Subcutaneous abdominal adipose tissue (tissue), 5 donors: ENCODE measurements around the gene SNCAIP.

Source experiments
- H3K27ac ChIP-seq: one replicate; pipeline ENCODE4 v1.7.0; 2013; ENCODE audit warnings: low read depth, mild to moderate bottlenecking, inconsistent platforms, low read length, moderate library complexity
- H3K27me3 ChIP-seq, 5 donors: one replicate each; pipeline ENCODE4 v1.7.0; 2013; ENCODE audit warnings: low read length in 5 of 5, inconsistent platforms in 1 of 5; ENCODE audit not compliant: control insufficient read depth in 5 of 5, insufficient read depth in 4 of 5
- H3K36me3 ChIP-seq, 5 donors: one replicate each; pipeline ENCODE4 v1.7.0; 2013; ENCODE audit warnings: low read length in 5 of 5; ENCODE audit not compliant: control insufficient read depth in 5 of 5, insufficient read depth in 5 of 5
- H3K4me1 ChIP-seq, 5 donors: one replicate each; pipeline ENCODE4 v1.7.0; 2013; ENCODE audit warnings: low read length in 5 of 5, mild to moderate bottlenecking in 3 of 5, moderate library complexity in 1 of 5; ENCODE audit not compliant: control insufficient read depth in 5 of 5, insufficient read depth in 5 of 5
- H3K4me3 ChIP-seq, 5 donors: one replicate each; pipeline ENCODE4 v1.7.0; 2013; ENCODE audit warnings: low read length in 5 of 5, low read depth in 1 of 5
- H3K9ac ChIP-seq, 5 donors: one replicate each; pipeline ENCODE4 v1.7.0; 2013; ENCODE audit warnings: low read length in 5 of 5, mild to moderate bottlenecking in 4 of 5, moderate library complexity in 3 of 5
- H3K9me3 ChIP-seq, 5 donors: one replicate each; pipeline ENCODE4 v1.7.0; 2013; ENCODE audit warnings: low read length in 5 of 5; ENCODE audit not compliant: control insufficient read depth in 5 of 5
- donor health status: healthy.
- donor health status: healthy.
- donor health status: healthy.
- donor health status: healthy.
- donor health status: healthy.

SNCAIP gene

DNA sequence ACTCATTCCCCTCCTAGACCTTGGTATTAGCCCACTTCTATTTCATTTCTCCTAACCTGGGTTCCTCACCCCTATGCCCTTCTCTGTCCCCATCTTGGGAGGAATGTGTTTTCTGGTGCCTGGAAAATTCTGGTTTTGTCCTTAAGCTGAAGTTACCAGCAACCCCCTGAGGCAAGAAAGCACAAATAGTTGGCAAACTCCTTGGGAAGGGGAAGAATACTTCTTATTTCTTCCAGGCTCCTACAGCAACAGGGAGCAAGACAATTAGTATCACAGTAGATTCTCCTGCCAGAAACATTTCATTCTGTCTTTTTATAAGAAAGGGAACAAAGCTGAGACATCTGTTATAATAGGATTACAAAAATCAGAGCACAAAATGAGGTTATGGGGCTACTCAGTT is 142.5 kb downstream of the SNCAIP start:
- peaks cover 0 to 11% (median 8%) of the 10 kb centered on the region in 5 donors for H3K36me3 ChIP-seq
- no peak overlapping the region for H3K27ac ChIP-seq
- H3K4me3 ChIP-seq: no peak overlapping the region
- no peak overlapping the region for H3K9ac ChIP-seq
- no peaks in the 10 kb centered on the region for H3K9me3 ChIP-seq
- H3K27me3 ChIP-seq: no peaks in the 10 kb centered on the region
- peaks cover 0 to 10% (median 5%) of the 10 kb centered on the region in 5 donors for H3K4me1 ChIP-seq

DNA sequence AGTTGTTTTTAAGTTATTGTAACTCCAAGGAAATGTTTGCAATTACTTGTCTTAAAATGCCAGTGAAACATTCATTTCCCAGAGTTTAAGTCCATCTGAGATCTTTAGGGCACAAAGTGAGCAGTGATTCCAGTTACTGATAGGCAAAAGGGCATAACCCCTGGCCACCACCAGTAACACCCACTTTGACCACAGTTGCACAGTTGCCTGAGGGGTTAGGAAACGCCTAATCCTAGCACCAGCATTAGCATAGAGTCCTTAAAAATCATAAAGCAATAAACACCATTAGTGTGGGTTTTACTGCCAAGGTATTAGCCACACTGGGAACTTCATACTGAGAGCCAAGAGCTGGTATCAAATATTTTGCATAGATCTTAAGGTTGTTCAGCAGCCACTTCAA is 143.9 kb downstream of the SNCAIP start:
- H3K4me1 ChIP-seq: peaks cover 0 to 10% (median 5%) of the 10 kb centered on the region in 5 donors
- H3K4me3 ChIP-seq: no peak overlapping the region
- no peak overlapping the region for H3K27ac ChIP-seq
- H3K9me3 ChIP-seq: no peaks in the 10 kb centered on the region
- no peak overlapping the region for H3K9ac ChIP-seq
- H3K27me3 ChIP-seq: no peaks in the 10 kb centered on the region
- H3K36me3 ChIP-seq: peaks cover 0 to 5% (median 1%) of the 10 kb centered on the region in 5 donors

DNA sequence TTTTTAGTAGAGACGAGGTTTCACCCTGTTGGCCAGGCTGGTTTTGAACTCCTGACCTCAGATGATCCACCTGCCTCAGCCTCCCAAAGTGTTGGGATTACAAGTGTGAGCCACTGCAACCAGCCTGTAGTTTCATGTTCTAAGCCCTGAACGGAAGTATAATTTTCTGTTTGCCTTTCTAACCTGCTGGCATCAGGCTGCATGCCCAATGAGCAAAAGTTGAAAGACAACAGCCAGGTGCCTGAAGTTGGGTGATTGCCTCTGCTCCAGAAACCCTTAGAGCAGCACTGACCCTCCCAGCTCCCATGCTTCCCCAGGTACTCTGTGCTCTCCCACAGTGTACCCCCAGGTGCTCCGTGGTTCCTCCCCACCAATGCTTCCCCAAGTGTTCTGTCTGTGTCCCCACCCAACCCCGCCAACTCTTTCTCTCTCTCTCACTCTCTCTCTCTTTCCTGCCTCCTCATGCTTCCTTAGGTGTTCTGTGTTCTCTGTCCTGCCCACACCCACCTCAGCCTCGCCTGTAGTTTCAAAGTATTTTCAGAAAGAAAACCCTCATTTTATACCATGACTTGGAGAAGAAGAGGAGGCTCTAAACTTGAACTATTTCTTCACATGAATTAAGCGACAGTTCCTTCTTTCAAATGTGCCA is 145.3 kb downstream of the SNCAIP start:
- no peaks in the 10 kb centered on the region for H3K27me3 ChIP-seq
- H3K4me3 ChIP-seq: no peak overlapping the region
- peaks cover 0 to 10% (median 5%) of the 10 kb centered on the region in 5 donors for H3K4me1 ChIP-seq
- no peaks in the 10 kb centered on the region for H3K36me3 ChIP-seq
- no peak overlapping the region for H3K9ac ChIP-seq
- no peaks in the 10 kb centered on the region for H3K9me3 ChIP-seq
- no peak overlapping the region for H3K27ac ChIP-seq

DNA sequence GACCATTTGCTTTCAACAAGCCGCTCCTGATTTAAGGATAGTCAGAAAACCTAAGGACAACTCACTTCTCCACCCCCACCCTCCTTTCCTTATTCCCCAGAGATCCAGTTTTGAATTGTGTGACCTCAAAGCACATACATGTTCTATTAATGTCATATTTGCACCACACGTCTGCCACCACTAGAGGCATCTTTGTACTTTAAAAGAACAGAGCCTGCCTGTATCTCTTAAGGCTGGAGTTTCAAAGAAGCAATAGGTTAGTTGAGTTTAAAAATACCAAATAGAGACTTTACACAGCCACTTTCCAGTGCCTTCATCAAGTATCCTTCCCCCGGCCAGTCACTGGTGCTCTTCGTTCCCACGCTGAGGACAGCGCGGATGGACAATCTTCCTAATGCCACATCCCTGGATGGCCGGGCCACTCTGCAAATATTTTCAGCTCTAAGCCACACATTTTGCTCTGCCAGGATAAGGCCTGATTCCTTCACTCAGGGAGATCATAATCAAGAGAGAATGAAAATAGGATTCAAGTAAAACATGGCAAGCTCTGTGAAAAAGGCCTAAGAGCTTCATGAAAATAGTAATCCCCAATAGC is 146.3 kb downstream of the SNCAIP start:
- Histone ChIP-seq H3K36me3 (no peaks in the 10 kb centered on the region), H3K4me1 (peaks cover 0 to 2% (median 0%) of the 10 kb centered on the region in 5 donors), H3K27me3 (no peaks in the 10 kb centered on the region), H3K4me3 (no peak overlapping the region), H3K9me3 (no peaks in the 10 kb centered on the region), H3K27ac (no peak overlapping the region), H3K9ac (no peak overlapping the region)

DNA sequence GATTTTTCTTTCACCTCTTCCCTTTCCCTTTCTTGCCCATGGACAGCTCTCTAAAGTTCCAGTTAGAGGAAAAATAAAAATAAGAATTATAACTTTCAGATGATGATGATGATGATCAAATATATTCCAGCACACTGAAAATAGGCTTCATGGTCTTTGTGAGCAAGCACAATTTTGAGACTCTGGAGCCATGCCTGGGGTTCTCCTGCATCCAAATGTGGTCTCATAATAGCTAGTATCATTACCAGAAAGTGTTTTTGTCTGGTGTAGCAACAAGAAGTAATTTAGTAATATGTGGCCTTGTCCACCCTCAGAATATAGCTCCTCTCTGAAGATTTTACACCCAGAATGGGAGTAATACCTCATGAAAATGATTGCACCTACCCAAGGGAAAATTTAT is 150.4 kb downstream of the SNCAIP start:
- Histone ChIP-seq H3K27me3 (no peaks in the 10 kb centered on the region), H3K27ac (no peak overlapping the region), H3K4me1 (no peaks in the 10 kb centered on the region), H3K9me3 (no peaks in the 10 kb centered on the region), H3K36me3 (peaks cover 0 to 4% (median 0%) of the 10 kb centered on the region in 5 donors), H3K4me3 (no peak overlapping the region), H3K9ac (no peak overlapping the region)

DNA sequence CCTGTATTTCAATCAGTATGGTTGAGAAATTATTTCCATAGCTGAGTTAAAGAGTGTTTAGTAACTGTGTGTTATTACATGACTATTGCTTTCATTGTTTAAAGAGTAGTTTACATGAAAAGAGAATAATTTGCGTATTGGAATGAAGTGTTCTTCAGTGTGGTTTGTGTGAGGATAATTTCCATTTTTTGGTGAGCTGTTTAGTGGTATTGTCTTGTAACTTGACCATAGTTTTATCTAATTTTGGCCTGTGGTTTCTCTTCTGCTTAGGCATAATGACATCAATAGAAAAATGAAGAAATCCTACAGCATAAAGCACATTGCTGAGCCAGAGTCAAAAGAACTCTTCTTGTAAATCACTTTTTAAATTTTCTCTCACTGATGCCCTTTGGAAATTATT is 151.2 kb downstream of the SNCAIP start:
- H3K9me3 ChIP-seq: no peaks in the 10 kb centered on the region
- H3K36me3 ChIP-seq: peaks cover 0 to 4% (median 0%) of the 10 kb centered on the region in 5 donors
- H3K9ac ChIP-seq: no peak overlapping the region
- H3K4me1 ChIP-seq: no peaks in the 10 kb centered on the region
- no peak overlapping the region for H3K4me3 ChIP-seq
- no peak overlapping the region for H3K27ac ChIP-seq
- no peaks in the 10 kb centered on the region for H3K27me3 ChIP-seq

DNA sequence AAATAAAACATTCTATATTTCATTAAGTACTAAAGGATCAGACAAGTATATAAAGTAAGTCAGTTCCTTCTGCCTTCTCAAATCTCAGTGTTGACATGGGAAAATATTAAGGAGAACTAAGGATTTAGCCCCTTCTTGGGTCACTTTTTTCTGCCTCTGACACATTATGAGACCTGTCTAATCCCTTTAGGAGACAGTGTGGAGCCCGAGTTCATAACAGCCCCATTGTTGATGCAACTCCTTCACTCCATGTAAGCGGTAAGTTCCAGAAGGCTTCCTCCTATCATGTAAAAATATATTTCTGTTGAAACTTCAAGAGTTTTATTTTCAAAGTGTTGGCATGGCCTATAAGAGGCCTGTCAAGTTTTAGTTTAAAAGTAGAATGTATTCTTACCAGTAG is 152.2 kb downstream of the SNCAIP start:
- no peak overlapping the region for H3K4me3 ChIP-seq
- no peaks in the 10 kb centered on the region for H3K4me1 ChIP-seq
- H3K27me3 ChIP-seq: no peaks in the 10 kb centered on the region
- H3K27ac ChIP-seq: no peak overlapping the region
- H3K9me3 ChIP-seq: no peaks in the 10 kb centered on the region
- no peak overlapping the region for H3K9ac ChIP-seq
- peaks cover 0 to 4% (median 0%) of the 10 kb centered on the region in 5 donors for H3K36me3 ChIP-seq

DNA sequence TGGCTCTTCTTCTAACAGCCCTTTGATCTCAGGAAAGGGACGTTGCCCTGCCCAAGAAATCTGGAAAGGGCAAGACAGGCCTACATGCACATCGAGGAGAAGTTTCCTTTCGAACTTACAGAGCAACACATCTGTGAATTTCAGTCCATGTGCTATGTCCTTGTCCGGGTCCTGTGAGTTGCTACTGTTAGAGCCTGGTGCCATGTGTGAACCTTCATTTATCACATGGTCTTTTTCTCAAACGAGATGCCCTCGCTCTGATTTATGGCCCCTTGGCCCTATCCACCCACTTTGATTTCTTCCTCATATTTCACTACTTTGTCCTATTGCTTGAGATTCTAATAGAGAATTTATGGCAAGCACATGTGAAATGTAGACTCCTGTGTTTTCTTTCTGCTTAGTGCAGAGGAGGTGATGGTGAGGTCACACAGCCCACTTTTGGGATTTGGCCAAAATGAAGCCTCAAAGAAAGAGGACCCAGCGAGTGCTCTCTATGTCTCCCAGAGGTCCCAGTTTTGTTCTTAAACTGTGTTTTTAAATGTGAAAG is 153.1 kb downstream of the SNCAIP start:
- Histone ChIP-seq H3K4me3 (no peak overlapping the region), H3K4me1 (no peaks in the 10 kb centered on the region), H3K27me3 (no peaks in the 10 kb centered on the region), H3K36me3 (peaks cover 0 to 4% (median 0%) of the 10 kb centered on the region in 5 donors), H3K9me3 (no peaks in the 10 kb centered on the region), H3K9ac (no peak overlapping the region), H3K27ac (no peak overlapping the region)

DNA sequence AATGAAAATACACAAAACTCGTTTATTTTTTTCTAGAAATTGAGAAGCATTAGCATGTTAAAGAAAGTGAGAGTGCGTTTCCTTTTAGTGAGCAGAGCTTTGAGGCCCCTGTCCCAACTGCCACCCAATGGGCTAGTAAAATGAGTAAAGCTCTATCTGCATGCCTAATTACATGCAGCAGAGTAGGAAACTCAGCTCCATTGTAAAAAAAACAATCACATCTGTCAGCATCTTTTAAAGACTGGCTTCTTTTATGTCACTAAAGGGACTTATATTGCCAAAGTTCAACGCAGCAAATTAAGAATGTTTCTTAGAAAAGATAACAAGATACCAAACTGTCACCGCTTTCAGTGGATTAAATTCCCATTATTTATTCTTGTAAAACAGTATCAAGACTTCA is 154.0 kb downstream of the SNCAIP start:
- Histone ChIP-seq H3K9me3 (no peaks in the 10 kb centered on the region), H3K4me1 (no peaks in the 10 kb centered on the region), H3K27me3 (no peaks in the 10 kb centered on the region), H3K9ac (no peak overlapping the region), H3K27ac (no peak overlapping the region), H3K36me3 (peaks cover 0 to 4% (median 0%) of the 10 kb centered on the region in 5 donors), H3K4me3 (no peak overlapping the region)

DNA sequence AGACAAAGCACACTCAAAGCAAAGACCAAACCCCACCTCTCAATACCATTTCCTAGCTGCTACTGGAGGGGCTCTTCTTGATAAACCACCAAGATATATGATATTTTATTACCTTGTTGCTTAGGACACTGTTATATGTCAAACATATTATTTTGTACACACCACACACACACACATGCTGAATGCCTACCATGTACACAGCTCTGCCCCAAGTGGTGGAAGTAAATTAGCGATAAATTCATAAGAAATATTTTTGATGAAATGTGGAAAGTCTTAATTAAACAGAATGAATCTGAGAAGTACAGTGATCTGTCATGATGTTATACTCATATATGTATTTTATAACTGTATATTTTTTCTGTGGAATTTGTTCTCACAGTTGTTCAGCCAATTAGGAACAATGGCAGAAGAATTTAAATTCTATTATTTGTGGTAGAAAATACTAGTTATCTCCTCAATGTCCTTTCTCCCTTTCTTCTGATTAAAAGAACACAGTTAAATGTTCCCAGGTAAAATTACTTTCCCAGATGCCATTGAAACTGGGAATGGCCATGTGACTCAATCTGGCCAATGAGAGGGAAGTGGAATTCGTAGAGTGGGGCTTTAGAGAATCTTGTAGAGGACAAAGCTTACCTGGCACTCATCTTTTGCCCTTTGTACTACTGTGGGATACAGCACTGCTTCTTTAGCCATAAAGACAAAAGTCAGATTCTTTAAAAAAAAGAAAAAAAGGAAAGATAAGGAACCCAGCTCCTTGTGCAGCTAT is 156.5 kb downstream of the SNCAIP start:
- Histone ChIP-seq H3K9ac (no peak overlapping the region), H3K27ac (no peak overlapping the region), H3K27me3 (no peaks in the 10 kb centered on the region), H3K4me1 (peaks cover 0 to 2% (median 0%) of the 10 kb centered on the region in 5 donors), H3K9me3 (no peaks in the 10 kb centered on the region), H3K36me3 (peaks cover 0 to 4% (median 0%) of the 10 kb centered on the region in 5 donors), H3K4me3 (no peak overlapping the region)
